ENCODE measurements around the gene CUEDC1.

GRCh38 chr17:57839571-57839923 is 115.7 kb downstream of the CUEDC1 start:
- no peak for TF ChIP-seq CTCF (IDR thresholded peaks at IDR 0.05)
- TF ChIP-seq POLR2A (IDR thresholded peaks at IDR 0.05; ENCODE audit: low read depth): no peak
- TF ChIP-seq EP300 (IDR thresholded peaks at IDR 0.05): no peak
